ENCODE measurements around the gene LDAF1.
"Not testable (repeated sequence)": the region's sequence is repeated elsewhere in the genome, so short reads cannot be mapped to it uniquely, and the experiment has no call there.

The LDAF1 gene

DNA sequence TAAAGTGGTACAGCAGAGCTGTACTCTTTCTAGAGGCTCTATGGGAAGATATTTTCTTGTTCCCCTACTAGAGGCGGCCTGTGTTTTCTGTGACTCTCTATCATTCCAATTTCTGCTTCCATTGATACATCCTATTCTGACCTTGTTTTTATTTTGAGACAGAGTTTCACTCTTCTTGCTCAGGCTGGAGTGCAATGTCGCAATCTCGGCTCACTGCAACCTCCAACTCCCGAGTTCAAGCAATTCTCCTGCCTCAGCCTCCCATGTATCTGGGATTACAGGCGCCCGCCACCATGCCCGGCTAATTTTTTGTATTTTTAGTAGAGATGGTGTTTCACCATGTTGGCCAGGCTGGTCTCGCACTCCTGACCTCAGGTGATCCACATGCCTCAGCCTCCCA lies 36.9 kb downstream of the LDAF1 start:
- not testable (repeated sequence) for DNase-seq (ENCODE audit: low spot score)

DNA sequence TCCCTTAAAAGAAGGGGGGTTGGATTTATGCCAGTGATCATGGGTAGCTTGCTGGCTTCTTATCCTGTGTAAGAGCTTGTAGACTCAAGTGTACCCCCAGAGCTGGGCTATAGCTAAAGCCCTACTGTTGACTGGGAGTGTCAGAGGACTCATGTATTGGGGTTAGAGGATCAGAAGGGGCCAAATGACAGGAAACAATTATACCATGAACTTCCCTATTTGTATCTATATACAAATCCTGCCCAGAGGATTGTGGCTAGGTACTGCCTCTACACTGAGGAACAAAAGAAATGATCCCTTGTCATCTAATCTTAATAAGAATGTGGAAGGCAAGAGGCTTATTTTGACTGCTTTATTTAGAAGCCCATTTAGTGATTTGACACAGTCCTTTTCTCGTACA lies 38.6 kb downstream of the LDAF1 start:
- DNase-seq (ENCODE audit: low spot score) = no peak

DNA sequence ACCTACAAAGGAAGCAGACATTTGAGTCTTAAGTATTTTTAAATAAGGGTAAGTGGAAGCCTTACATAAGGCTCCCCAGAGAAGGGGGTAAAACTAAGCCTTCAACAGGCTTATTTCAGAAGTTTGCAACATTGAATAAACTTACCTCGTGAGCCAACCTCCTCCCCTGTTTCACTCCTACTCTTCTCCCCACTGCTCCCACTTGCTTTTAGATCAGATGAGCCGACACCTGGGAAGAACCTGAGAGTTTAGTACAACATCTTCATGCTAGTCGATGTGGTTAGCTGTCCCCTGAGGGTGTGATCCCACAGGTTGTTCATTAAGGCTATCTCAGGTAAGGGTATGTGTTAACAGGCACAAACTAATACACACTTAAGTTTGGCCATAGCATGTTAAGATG lies 39.1 kb downstream of the LDAF1 start:
- no peak for DNase-seq (ENCODE audit: low spot score)

DNA sequence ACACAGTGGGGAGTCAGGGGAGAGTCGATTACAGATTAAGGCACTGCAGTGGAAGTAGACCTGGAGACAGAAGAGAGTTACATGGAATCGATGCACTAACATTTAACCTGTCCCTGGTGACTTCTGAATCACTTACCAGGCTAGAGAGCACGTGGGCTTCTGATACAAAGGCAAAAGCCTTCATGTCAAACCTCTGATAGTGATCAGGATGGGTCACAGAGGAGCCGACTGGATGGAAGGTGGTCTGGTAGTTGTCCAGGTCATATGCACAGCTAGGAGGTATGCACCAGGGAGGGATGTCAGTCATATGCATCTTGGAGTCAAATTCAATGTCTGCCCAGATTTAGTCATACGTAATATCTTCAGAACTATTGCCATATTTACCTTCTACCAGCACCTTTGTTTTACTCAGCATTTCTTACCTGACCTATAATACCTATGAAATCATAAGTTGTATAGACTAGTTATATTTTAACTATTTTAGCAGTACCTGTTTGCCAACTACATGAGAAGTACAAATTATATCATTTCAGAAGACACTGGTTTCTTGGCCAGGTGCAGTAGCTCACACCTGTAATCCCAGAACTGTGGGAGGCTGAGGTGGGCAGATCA lies 41.2 kb downstream of the LDAF1 start:
- DNase-seq (ENCODE audit: low spot score) = no peak

DNA sequence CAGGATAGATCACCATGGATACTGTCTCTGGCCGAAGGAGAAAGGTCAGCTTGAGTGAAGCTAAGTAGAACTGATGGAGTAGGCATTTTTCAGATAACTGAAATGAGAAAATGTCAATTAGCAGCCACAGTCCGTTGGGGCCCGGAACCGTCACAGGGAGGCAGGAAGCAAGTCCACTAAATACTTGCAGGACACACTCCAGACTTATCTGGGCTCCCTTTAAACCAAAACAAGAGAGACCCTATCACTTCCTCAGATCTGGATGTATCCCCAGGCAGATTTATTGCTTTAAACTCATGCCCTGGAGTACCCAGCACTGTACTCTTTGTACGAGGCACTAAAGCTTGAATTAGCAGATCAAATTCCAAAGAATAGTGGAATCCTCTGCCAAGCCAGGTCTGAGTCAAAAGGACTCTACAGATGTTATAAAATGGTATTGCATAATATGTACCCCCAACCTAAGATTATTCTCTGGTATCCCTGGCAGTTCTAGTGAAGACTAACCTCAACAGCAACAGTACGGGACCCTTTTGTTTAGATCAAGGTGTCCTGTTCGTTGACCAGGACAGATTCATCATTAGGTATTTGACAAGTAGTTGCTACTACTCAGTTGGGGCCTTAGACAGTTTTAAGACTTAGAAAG lies 44.8 kb downstream of the LDAF1 start:
- DNase-seq (ENCODE audit: low spot score) = no peak

DNA sequence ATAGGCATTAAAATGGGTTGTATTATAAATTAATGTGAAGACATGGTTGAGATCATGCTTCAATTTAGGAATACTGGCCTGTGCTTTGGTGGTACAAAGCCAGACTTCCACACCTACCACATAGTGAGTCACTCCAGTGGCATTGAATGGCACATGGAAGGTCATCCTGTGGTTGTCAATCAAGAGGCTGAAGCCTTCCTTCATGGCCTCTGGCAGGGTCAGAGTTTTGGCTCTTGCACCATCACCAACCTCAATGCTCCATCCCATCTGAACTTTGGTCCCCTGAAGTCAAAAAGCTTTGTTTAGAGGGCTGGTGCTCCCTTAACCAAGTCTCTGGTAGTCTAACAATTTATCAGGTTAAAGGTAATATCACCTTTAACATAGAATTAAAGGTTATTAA lies 46.8 kb downstream of the LDAF1 start:
- DNase-seq (ENCODE audit: low spot score) = no peak

DNA sequence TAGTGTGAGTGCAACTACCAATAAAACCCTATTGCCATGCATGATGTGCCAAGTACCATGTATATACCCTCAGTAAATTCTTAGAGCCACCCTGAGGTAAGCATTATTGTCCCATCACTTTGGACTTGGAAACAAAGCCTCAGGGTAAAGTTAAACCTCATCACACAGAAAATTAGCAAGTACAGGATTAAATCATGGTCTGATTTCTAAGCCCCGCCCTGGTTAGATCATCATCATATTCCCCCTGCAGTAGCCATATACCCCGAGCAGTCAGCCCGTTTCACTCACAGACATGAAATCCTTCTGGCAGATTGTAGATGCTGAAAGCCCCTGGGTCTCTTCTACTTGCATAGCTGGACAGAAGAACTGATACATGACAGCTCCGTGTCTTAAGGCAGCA lies 48.1 kb downstream of the LDAF1 start:
- DNase-seq (ENCODE audit: low spot score) = no peak

DNA sequence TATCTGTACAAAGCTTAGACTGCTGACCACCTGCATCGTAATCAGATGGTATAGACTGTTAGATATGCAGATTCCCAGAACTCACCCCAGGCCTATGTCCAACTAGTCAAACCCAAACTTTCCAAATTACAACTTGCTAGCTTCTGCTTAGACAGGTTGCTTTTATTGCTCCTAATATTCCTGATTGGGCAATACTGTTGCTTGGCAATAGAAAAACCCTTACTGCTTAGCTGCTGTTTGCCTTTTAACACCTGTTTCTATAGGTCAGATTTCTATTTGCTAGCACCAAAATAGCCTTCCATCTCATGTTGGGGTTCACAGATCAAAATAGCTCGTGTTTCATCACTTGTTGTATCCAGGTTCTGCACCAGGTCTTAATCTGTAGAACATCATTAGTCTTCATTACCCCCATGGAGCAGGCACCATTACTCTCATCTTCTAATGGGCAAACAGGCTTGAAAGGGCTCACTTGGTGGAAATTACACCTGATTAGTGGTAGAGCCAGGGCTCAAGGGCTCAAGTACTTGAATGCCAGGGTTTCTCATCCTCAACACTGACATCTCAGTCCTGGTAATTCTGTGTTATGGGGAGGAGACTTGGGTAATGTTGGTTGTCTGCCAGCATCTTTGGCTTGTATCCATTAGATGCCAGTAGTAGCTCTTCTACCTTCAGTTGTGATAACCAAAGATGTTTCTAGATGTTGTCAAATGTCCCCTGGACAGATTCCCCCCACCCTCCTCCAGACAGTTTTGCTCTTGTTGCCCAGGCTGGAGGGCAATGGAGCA lies 50.2 kb downstream of the LDAF1 start:
- no peak for DNase-seq (ENCODE audit: low spot score)

DNA sequence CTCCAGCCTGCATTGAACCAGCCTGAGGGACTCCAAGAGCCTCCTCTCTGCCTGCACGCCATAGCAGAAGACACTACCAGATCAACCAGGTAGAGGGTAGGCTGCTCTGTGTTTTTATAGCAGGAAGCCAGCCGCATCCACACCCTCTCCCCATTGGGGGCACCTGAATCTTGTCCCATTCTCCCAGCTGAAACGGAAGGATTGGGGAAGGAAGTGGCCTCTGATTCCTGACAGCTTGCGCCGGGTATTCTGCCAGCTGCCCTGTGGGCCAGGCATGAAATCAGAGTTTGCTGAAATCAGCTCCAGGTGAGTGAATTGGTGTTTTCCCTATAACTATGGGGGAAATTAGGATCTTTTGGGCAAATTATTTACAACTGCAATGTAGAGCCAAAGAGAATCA lies 53.0 kb downstream of the LDAF1 start, which contains the start of gene ZP2:
ZP2 (minus strand) TSS at position 89 of the 400 bp plus-strand sequence; CDS start at position 62, 27 bp downstream.
- no peak for DNase-seq (ENCODE audit: low spot score)

DNA sequence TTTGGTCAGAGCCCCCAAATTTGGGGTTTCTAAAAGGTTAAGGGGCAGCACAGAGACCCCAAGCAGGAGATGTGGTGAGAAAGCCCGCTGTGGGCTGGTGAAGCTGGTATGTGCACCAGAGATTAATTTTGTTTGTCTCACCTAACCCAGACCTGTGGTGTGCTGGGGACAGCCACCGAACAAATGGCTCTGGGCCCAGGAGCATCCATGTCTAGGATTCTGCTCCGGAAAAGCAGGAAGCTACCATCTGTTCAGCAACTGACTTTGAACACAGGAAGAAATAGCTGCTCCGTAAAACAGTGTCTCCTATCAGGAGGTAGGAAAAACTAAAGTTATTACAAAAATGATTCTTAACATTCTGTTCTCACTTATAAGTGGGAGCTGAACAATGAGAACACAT lies 55.6 kb downstream of the LDAF1 start:
- DNase-seq (ENCODE audit: low spot score) = no peak

DNA sequence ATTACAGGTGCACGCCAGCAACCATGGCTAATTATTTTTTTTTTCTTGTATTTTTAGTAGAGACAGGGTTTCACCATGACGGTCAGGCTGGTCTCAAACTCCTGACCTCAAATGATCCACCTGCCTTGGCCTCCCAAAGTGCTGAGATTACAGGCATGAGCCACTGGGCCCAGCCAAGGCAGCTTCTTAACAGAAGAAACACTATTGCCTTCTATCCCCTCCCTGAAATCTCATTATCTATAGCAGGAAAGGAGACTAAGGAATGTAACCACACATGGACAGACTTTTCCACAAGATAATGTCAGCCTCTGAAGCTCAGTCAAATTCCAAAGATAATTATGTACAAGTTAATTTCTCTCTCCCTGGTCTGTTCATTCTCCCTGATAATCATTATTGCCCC lies 58.6 kb downstream of the LDAF1 start:
- DNase-seq (ENCODE audit: low spot score) = no peak

DNA sequence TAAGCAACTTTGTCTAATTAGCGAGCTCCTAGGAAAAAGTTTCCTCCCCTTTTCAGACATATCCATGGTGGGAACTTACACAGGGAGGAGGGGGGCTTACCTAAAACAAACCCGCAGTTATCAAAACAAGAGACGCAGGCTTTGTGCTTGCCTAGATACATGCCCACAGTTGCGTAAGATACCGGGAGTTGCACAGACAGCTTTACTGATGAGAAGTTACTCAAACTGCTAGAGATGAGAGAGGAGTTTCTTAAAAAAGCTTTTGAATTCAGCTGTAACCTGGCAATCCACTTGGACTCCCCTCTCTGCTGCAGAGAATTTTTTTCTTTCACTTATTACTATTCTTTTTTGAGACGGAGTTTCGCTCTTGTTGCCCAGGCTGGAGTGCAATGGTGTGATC lies 59.7 kb downstream of the LDAF1 start:
- DNase-seq (ENCODE audit: low spot score) = no peak

DNA sequence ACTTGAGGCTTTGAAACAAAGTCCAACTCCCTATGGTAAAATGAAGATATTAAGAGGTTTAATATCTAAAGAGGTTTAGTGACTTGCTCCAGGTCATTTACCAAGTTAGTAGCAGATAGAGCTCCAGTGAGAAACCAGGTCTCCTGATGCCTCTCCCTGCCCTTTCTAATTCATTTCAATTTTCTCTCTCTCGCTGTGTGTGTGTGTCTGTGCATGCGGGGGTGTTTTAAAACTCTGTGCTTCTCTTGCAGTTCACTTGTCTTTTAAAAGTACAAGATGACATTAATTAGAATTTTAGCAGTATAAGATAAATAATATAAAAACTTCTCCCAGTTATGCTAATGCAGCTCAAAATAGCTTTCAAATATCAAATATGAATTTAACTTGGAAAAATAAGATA lies 61.1 kb downstream of the LDAF1 start:
- DNase-seq (ENCODE audit: low spot score) = no peak

DNA sequence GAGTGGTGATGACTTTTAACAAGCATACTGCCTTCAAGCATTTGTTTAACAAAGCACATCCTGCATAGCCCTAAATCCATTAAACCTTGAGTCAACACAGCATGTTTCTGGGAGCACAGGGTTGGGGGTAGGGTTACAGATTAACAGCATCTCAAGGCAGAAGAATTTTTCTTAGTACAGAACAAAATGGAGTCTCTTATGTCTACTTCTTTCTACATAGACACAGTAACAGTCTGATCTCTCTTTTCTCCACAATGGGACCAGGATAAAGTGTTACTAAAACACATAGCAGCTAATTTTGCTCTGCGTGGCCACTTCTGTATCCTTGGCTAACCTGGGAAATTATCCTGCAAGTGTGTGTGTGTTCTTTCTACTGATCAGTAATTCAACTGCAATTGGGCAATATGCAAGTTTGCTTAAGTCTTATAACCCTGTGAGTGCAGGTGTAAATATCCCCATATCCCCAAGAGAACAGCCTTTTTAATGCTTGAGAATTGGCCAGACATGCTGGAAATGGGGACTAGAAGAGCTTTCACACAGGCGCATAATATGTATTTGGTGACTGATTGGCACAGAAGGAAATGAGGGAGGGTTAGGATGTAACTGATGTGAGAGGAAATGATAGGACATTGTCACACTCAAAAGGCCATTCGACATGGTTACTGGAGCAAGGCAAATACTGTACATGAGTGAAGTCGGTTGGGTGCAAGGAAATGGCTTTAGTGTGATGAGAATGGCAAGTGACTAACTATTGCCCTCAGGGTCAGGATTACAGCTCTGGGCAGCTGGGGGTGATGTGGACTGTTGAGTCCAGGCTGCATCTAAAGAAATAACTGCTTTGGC lies 64.2 kb downstream of the LDAF1 start:
- no peak for DNase-seq (ENCODE audit: low spot score)

DNA sequence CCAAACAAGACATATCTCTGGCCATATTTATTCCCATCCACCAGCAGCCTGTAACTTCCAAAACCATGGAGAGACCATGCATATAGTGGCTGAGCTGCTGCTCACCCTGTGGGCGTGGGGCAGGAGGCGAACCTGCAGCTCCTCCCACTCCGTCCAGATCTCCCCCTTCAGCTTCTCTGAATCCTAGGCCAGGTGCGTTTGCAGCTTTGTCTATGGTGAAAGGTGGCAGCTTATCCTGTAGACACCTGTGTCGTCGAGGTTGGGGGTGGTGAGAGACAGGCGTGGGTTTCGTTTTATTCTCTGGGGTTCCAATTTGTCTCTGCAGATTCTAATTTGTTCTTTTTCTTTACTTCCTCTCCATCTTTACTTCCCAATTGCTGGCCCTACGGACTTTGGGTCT lies 65.3 kb downstream of the LDAF1 start:
- no peak for DNase-seq (ENCODE audit: low spot score)

DNA sequence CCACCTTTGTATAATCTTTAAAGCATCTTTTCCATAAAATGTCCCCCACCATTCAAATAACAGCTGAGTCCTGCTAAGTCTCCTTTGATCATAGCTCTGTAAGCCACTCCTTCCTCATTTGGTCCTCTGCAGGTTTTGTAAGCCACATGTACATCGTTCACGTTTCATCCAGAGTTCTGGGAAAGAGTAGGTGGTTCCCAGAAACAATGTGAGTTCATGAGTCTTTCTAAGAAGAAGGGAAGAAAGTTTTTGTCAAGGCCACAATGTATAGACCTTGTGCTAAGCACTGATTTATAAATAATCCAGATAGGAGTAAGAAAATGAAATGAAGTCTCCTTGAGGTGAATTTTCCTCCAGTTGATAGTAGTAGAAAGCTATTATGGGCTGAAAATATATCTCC lies 66.3 kb downstream of the LDAF1 start:
- DNase-seq (ENCODE audit: low spot score) = no peak

DNA sequence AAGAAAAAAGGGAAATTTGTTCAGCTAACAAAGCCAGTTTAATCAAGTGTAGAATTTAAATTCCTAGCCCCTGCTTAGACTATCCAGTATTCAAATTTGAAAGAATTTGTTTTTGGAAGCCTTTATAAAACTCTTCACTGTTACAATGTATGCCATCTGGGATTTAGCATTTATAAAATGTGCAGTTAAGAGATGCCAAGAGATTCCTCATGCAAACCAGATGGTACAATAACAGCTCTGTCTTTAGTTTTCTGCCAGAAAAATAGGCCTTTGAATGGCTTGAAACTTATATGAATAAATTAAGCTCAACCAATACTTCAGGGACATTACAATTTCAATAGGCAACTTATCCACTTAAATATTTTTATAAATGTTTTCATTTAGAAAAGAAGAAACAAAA lies 68.3 kb downstream of the LDAF1 start:
- DNase-seq (ENCODE audit: low spot score) = no peak

DNA sequence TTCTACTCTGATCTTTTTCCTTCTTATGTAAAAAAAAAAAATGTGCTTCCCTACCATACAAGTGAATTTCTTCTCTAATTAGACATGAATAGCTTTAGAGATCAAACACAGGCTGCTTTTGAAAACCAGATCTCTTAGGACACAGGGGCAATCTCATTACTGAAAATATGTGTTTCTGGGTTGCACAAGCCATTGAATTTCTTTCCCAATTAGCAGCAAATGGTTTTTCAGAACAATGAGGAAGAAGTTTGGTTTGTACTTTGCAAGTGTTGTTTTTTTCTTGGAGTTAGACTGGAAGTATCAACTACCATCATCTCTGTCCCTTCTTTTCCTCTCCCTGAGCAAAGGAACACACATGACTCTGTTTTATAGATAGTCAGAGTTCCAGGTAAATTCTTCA lies 69.4 kb downstream of the LDAF1 start:
- no peak for DNase-seq (ENCODE audit: low spot score)

DNA sequence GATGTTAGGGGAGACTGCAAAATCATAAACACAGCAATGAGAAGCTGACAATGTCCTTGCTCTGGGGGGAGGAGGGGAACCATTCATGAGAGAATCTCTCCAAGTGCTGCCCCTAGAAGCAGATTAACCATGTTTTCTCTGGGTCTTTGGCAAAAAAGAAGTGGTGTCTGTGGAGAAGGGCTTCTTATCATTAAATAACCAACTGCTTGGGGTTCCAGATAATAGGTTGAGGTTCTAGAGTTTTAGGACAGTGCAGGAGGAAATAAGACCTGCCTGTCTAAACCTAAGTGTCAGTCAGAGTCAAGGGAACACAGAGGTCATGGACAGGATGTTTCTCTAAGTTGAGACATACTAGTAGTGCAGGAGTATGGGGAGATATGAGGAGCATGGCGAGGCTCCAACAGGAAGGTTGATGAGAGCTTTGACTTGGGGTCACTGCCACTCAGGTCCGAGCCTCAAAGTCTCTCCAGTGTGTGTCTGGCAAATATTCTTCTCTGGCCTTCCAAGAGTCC lies 69.9 kb downstream of the LDAF1 start:
- no peak for DNase-seq (ENCODE audit: low spot score)

All from AG20443 (cell line).